CD4-positive, alpha-beta memory T cell (primary cell): Measurements from ENCODE around the gene ZNF341. TPM values are rescaled to one million over a fixed set of nuclear protein-coding genes. Genes with fewer than 3 reads are reported as not detected.
A peak's percentile ranks its signal among the peaks of the same experiment; 100 is the strongest.

Experiments used
- CTCF ChIA-PET: fragments of 350-600 bp; sonication (Branson Sonifier 250); formaldehyde crosslinking; loops from one replicate; lab custom pipeline; 2021; ENCODE audit warnings: inconsistent platforms; ENCODE audit not compliant: partially characterized antibody; lab: Charles Lee
- POLR2A ChIA-PET: fragments of 350-600 bp; sonication (Branson Sonifier 250); formaldehyde crosslinking; loops from one replicate; lab custom pipeline; 2021; ENCODE audit not compliant: partially characterized antibody; lab: Charles Lee
- DNase-seq, 5 donors: peaks; one replicate each; pipeline versions ENCODE4 v3.0.0 to v3.0.0-alpha.2; 2020 to 2022; ENCODE audit warnings: mixed read lengths in 1 of 5
- H3K27ac ChIP-seq: one replicate; pipeline ENCODE4 v1.7.0; 2013; ENCODE audit warnings: low read depth, low read length
- H3K27me3 ChIP-seq: 2 replicates; pipeline ENCODE4 v1.7.0; 2013; ENCODE audit warnings: mild to moderate bottlenecking, low read length, moderate library complexity; ENCODE audit not compliant: insufficient read depth
- H3K36me3 ChIP-seq: 2 replicates; pipeline ENCODE4 v1.7.0; 2013; ENCODE audit warnings: mild to moderate bottlenecking, low read length, moderate library complexity; ENCODE audit not compliant: insufficient read depth
- H3K4me1 ChIP-seq: 2 replicates; pipeline ENCODE4 v1.7.0; 2013; ENCODE audit warnings: mild to moderate bottlenecking, low read length, moderate library complexity; ENCODE audit not compliant: insufficient read depth
- H3K4me3 ChIP-seq, 2 donors: one replicate each; pipeline ENCODE4 v1.7.0; 2013; ENCODE audit warnings: low read length in 2 of 2, mild to moderate bottlenecking in 1 of 2
- H3K9me3 ChIP-seq, 2 donors: one replicate each; pipeline ENCODE4 v1.7.0; 2013; ENCODE audit warnings: low read length in 2 of 2, control low read depth in 1 of 2; ENCODE audit not compliant: control insufficient read depth in 1 of 2
- H3K27ac Mint-ChIP-seq, 7 donors: one replicate each; pipeline ENCODE4 v1.8.0; 2020 to 2021; ENCODE audit warnings: mixed read lengths in 7 of 7, mild to moderate bottlenecking in 6 of 7, inconsistent platforms in 3 of 7, moderate library complexity in 3 of 7
- H3K27me3 Mint-ChIP-seq, 2 donors: one replicate each; pipeline ENCODE4 v1.8.0; 2020 to 2021; ENCODE audit warnings: mixed read lengths in 2 of 2
- H3K36me3 Mint-ChIP-seq, 2 donors: one replicate each; pipeline ENCODE4 v1.8.0; 2020 to 2021; ENCODE audit warnings: mixed read lengths in 2 of 2, inconsistent platforms in 1 of 2, mild to moderate bottlenecking in 1 of 2
- H3K4me1 Mint-ChIP-seq, 4 donors: one replicate each; pipeline ENCODE4 v1.8.0; 2020 to 2021; ENCODE audit warnings: mixed read lengths in 4 of 4, mild to moderate bottlenecking in 1 of 4
- H3K4me3 Mint-ChIP-seq, 8 donors: one replicate each; pipeline ENCODE4 v1.8.0; 2020 to 2021; ENCODE audit warnings: mixed read lengths in 8 of 8, mild to moderate bottlenecking in 7 of 8, moderate library complexity in 6 of 8, inconsistent platforms in 3 of 8
- H3K9me3 Mint-ChIP-seq, 8 donors: one replicate each; pipeline ENCODE4 v1.8.0; 2020 to 2021; ENCODE audit warnings: mixed read lengths in 8 of 8, mild to moderate bottlenecking in 5 of 8, inconsistent platforms in 3 of 8, moderate library complexity in 1 of 8
- intact Hi-C: fragments of 100-400 bp; cut with micrococcal nuclease; formaldehyde crosslinking; loops from one replicate; pipeline ENCODE4 v1.15.1; 2023
- polyA plus RNA-seq, 2 donors: library from polyadenylated mRNA; unstranded; fragments of 300-500 nt; fragmentation: Illumina TruSeq; gene quantifications; one replicate each; pipeline ENCODE4 v1.2.3, GENCODE V29; 2021
- total RNA-seq, 2 experiments: library from RNA; stranded (reverse); gene quantifications; one replicate each; pipeline ENCODE4 v1.2.3, GENCODE V29; 2021

The ZNF341 gene
- total and polyA plus RNA-seq, 4 experiments from 2014 or later, result 1.5 to 5.0 (median 3.6) TPM

- POLR2A ChIA-PET, result no interaction called here
- no peak overlapping the region for H3K27ac ChIP-seq
- no peak for DNase-seq
Measured at GRCh38 chr20:33829636-33830035, 97.8 kb downstream of the ZNF341 start.

GRCh38 chr20:33830371-33830770 lies 98.6 kb downstream of the ZNF341 start:
- H3K27ac ChIP-seq, result no peak overlapping the region
- no peak for DNase-seq
- no peaks in the 10 kb centered on the region for H3K27me3 ChIP-seq
- no peaks in the 10 kb centered on the region for H3K36me3 ChIP-seq
- intact Hi-C loops, result no loop called here
- H3K4me1 ChIP-seq, result peaks cover 49% of the 10 kb centered on the region
- POLR2A ChIA-PET, result no interaction called here
- Mint-ChIP-seq H3K4me1 (peaks cover 47 to 81% (median 65%) of the 10 kb centered on the region in 4 donors), H3K27ac (peak overlapping the region in 2 of 7 donors; percentile 18 to 72), H3K36me3 (peaks cover 31 to 36% of the 10 kb centered on the region in 2 donors), H3K4me3 (no peak overlapping the region), H3K9me3 (no peaks in the 10 kb centered on the region), H3K27me3 (no peaks in the 10 kb centered on the region)
- CTCF ChIA-PET, result interaction anchor here (0.6 to 1.5 kb wide), 3 partner anchors 11 to 174 kb away, joined by 3 to 5 read pairs (median 3); no protein-coding TSS in a partner anchor
- no peak overlapping the region for H3K4me3 ChIP-seq
- no peaks in the 10 kb centered on the region for H3K9me3 ChIP-seq

More at GRCh38 chr20:33829636-33830035, 97.8 kb downstream of the ZNF341 start:
- no peak overlapping the region for H3K4me3 ChIP-seq
- Mint-ChIP-seq H3K4me1 (peaks cover 47 to 84% (median 69%) of the 10 kb centered on the region in 4 donors), H3K27me3 (no peaks in the 10 kb centered on the region), H3K36me3 (peaks cover 25 to 33% of the 10 kb centered on the region in 2 donors), H3K27ac (peak overlapping the region in 4 of 7 donors; percentile 1 to 70 (median 28)), H3K4me3 (no peak overlapping the region), H3K9me3 (no peaks in the 10 kb centered on the region)
- CTCF ChIA-PET, result no interaction called here
- no peaks in the 10 kb centered on the region for H3K36me3 ChIP-seq
- no peaks in the 10 kb centered on the region for H3K9me3 ChIP-seq
- intact Hi-C loops, result no loop called here
- no peaks in the 10 kb centered on the region for H3K27me3 ChIP-seq
- H3K4me1 ChIP-seq, result peaks cover 52% of the 10 kb centered on the region

GRCh38 chr20:33832103-33832804 lies 100.5 kb downstream of the ZNF341 start:
- peaks cover 48 to 81% (median 64%) of the 10 kb centered on the region in 4 donors for H3K4me1 Mint-ChIP-seq
- H3K9me3 Mint-ChIP-seq, result no peaks in the 10 kb centered on the region
- H3K27me3 Mint-ChIP-seq, result no peaks in the 10 kb centered on the region
- H3K4me3 ChIP-seq, result no peak overlapping the region
- no peaks in the 10 kb centered on the region for H3K27me3 ChIP-seq
- H3K4me3 Mint-ChIP-seq, result no peak overlapping the region
- ChIA-PET POLR2A (no interaction called here), CTCF (no interaction called here)
- no peak for DNase-seq
- peaks cover 39 to 41% of the 10 kb centered on the region in 2 donors for H3K36me3 Mint-ChIP-seq
- H3K9me3 ChIP-seq, result no peaks in the 10 kb centered on the region
- no peak overlapping the region for H3K27ac ChIP-seq
- intact Hi-C loops, result no loop called here
- no peak overlapping the region for H3K27ac Mint-ChIP-seq
- H3K4me1 ChIP-seq, result peaks cover 47% of the 10 kb centered on the region
- no peaks in the 10 kb centered on the region for H3K36me3 ChIP-seq

GRCh38 chr20:33833333-33833732 lies 101.5 kb downstream of the ZNF341 start:
- Mint-ChIP-seq H3K36me3 (peaks cover 39 to 40% of the 10 kb centered on the region in 2 donors), H3K4me3 (peak overlapping the region in 1 of 8 donors; percentile 32), H3K27ac (peak overlapping the region in 5 of 7 donors; percentile 12 to 73 (median 66)), H3K27me3 (no peaks in the 10 kb centered on the region), H3K9me3 (no peaks in the 10 kb centered on the region), H3K4me1 (peaks cover 52 to 81% (median 65%) of the 10 kb centered on the region in 4 donors)
- ChIA-PET CTCF (no interaction called here), POLR2A (no interaction called here)
- H3K4me1 ChIP-seq, result peaks cover 53% of the 10 kb centered on the region
- no peaks in the 10 kb centered on the region for H3K9me3 ChIP-seq
- H3K36me3 ChIP-seq, result no peaks in the 10 kb centered on the region
- no peak overlapping the region for H3K27ac ChIP-seq
- H3K4me3 ChIP-seq, result no peak overlapping the region
- intact Hi-C loops, result no loop called here
- no peaks in the 10 kb centered on the region for H3K27me3 ChIP-seq
- DNase-seq, result no peak

GRCh38 chr20:33835615-33836172 lies 103.9 kb downstream of the ZNF341 start:
- Mint-ChIP-seq H3K4me1 (peaks cover 52 to 84% (median 68%) of the 10 kb centered on the region in 4 donors), H3K27ac (peak overlapping the region in 2 of 7 donors; percentile 32 to 33), H3K4me3 (no peak overlapping the region), H3K36me3 (peaks cover 31 to 39% of the 10 kb centered on the region in 2 donors), H3K27me3 (no peaks in the 10 kb centered on the region), H3K9me3 (no peaks in the 10 kb centered on the region)
- Histone ChIP-seq H3K36me3 (no peaks in the 10 kb centered on the region), H3K4me1 (peaks cover 58% of the 10 kb centered on the region), H3K4me3 (no peak overlapping the region), H3K9me3 (no peaks in the 10 kb centered on the region), H3K27ac (no peak overlapping the region), H3K27me3 (no peaks in the 10 kb centered on the region)
- intact Hi-C loops, result no loop called here
- ChIA-PET POLR2A (interaction anchor here (0.9 to 1.2 kb wide), 2 partner anchors 13 to 276 kb away, joined by 3 to 6 read pairs; partner anchors contain the start of gene EIF2S2), CTCF (interaction anchor here (1.4 to 2.0 kb wide), 2 partner anchors 9 to 79 kb away, joined by 4 to 6 read pairs; no protein-coding TSS in a partner anchor)
- DNase-seq, result no peak

- Histone ChIP-seq H3K9me3 (no peaks in the 10 kb centered on the region), H3K27me3 (no peaks in the 10 kb centered on the region), H3K4me1 (peaks cover 64% of the 10 kb centered on the region), H3K4me3 (no peak overlapping the region), H3K36me3 (no peaks in the 10 kb centered on the region), H3K27ac (no peak overlapping the region)
- H3K4me1 Mint-ChIP-seq, result peaks cover 58 to 90% (median 73%) of the 10 kb centered on the region in 4 donors
- H3K27ac Mint-ChIP-seq, result peak overlapping the region in 1 of 7 donors; percentile 32
- no peaks in the 10 kb centered on the region for H3K27me3 Mint-ChIP-seq
- H3K36me3 Mint-ChIP-seq, result peaks cover 31 to 39% of the 10 kb centered on the region in 2 donors
- intact Hi-C loops, result no loop called here
- H3K9me3 Mint-ChIP-seq, result no peaks in the 10 kb centered on the region
- no peak overlapping the region for H3K4me3 Mint-ChIP-seq
- POLR2A ChIA-PET, result interaction anchor here (1.1 to 1.2 kb wide), 2 partner anchors 22 to 276 kb away, joined by 3 to 6 read pairs; partner anchors contain the start of gene EIF2S2
- no peak for DNase-seq
- CTCF ChIA-PET, result interaction anchor here (1.2 to 2.0 kb wide), 3 partner anchors 10 to 78 kb away, joined by 3 to 6 read pairs (median 4); no protein-coding TSS in a partner anchor
Measured at GRCh38 chr20:33836277-33836676, 104.5 kb downstream of the ZNF341 start.
